Esophagus squamous epithelium (tissue), 5 donors: ENCODE data around the gene DPP4. TPM values are rescaled to one million over a fixed set of nuclear protein-coding genes. Genes with fewer than 3 reads are reported as not detected.

ENCODE experiments used
- DNase-seq: peaks from one replicate; lab custom pipeline; 2025; lab: John Stamatoyannopoulos, UW
- H3K27ac ChIP-seq, 4 donors: fragments of 200-600 bp; sonication (generic); one replicate each; pipeline ENCODE4 v1.5.1; 2016 to 2019; ENCODE audit warnings: mild to moderate bottlenecking in 1 of 4
- H3K27me3 ChIP-seq, 4 donors: fragments of 200-600 bp; sonication (generic); 1 replicate in 3 of 4; 2 replicates in 1 of 4; pipeline versions ENCODE4 v1.5.1 to v1.6.0; 2017 to 2021; ENCODE audit warnings: antibody characterized with exemption in 1 of 4
- H3K36me3 ChIP-seq, 3 donors: fragments of 200-600 bp; sonication (generic); one replicate each; pipeline ENCODE4 v1.5.1; 2016 to 2019
- H3K4me1 ChIP-seq, 3 donors: fragments of 200-600 bp; sonication (generic); one replicate each; pipeline ENCODE4 v1.5.1; 2017 to 2019
- H3K4me3 ChIP-seq, 4 donors: fragments of 200-600 bp; sonication (generic); 1 replicate in 3 of 4; 2 replicates in 1 of 4; pipeline ENCODE4 v1.5.1; 2016 to 2019; ENCODE audit warnings: mild to moderate bottlenecking in 2 of 4, moderate library complexity in 1 of 4
- H3K9me3 ChIP-seq, 3 donors: fragments of 200-600 bp; sonication (generic); one replicate each; pipeline ENCODE4 v1.5.1; 2016 to 2019
- POLR2A ChIP-seq, 4 donors: fragments of 450-650 bp; IDR thresholded peaks; one replicate each; pipeline ENCODE4 v1.6.1; 2017; ENCODE audit warnings: antibody characterized with exemption in 4 of 4, mild to moderate bottlenecking in 4 of 4, moderate library complexity in 3 of 4
- WGBS, 2 donors: methylation state at CpG; one replicate each; pipeline ENCODE4 v1.1.5; 2018; 5-methylcytosine and 5-hydroxymethylcytosine counted together
- intact Hi-C: fragments of 100-400 bp; cut with DNase I; formaldehyde crosslinking; loops from one replicate; pipeline ENCODE4 v1.15.0; 2022
- total RNA-seq, 4 donors: library from RNA; depleted of rRNA; stranded (reverse); fragments of >200 nt; gene quantifications; one replicate each; pipeline ENCODE4 v1.1.0, GENCODE V29; 2016
- TF ChIP-seq, protein P1 (sequence below), 6 experiments: fragments of 450-650 bp in 4 of 6; fragments of 200-600 bp in 2 of 6; sonication (generic) in 2 of 6; IDR thresholded peaks; one replicate each; pipeline ENCODE4 v1.5.1; 2016 to 2019; ENCODE audit warnings: antibody characterized with exemption in 6 of 6, mild to moderate bottlenecking in 4 of 6, moderate library complexity in 4 of 6
- donor health status: DM: yes; HTN: yes; CAD: no.

The DPP4 gene
- total RNA-seq, 4 donors from 2014 or later = 0.97 to 3.1 (median 3.0) TPM; not detected in 1

DNA sequence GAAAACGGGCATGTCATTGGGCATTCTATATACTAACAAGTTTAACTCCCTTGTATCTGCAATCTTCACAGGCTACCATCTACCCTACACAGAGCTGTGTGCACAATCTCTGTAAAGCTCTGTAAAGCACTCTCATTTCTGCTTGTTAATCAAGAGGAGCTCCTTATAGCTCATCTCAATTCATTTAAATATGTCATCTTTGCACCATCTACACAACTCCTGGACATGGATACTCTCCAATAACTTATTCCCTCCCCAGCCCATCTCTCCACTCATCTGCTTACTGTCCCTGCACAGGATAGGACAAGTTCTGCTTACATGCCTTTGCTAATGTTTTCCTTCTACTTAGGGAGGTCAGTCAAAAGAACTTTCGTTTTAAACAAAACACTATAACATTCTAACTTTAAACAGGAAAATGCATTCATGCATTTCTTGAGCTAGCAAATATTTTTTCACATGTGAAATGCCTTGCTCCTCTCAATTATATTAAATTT, 61.4 kb downstream of the DPP4 start:
- Histone ChIP-seq H3K4me1 (no peaks in the 10 kb centered on the region), H3K27me3 (no peaks in the 10 kb centered on the region), H3K9me3 (no peaks in the 10 kb centered on the region), H3K27ac (no peak overlapping the region), H3K4me3 (no peak overlapping the region), H3K36me3 (no peaks in the 10 kb centered on the region)
- DNase-seq = no peak
- intact Hi-C loops = no loop called here
- TF ChIP-seq, protein P1, sequence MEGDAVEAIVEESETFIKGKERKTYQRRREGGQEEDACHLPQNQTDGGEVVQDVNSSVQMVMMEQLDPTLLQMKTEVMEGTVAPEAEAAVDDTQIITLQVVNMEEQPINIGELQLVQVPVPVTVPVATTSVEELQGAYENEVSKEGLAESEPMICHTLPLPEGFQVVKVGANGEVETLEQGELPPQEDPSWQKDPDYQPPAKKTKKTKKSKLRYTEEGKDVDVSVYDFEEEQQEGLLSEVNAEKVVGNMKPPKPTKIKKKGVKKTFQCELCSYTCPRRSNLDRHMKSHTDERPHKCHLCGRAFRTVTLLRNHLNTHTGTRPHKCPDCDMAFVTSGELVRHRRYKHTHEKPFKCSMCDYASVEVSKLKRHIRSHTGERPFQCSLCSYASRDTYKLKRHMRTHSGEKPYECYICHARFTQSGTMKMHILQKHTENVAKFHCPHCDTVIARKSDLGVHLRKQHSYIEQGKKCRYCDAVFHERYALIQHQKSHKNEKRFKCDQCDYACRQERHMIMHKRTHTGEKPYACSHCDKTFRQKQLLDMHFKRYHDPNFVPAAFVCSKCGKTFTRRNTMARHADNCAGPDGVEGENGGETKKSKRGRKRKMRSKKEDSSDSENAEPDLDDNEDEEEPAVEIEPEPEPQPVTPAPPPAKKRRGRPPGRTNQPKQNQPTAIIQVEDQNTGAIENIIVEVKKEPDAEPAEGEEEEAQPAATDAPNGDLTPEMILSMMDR (IDR thresholded peaks at IDR 0.05) = no peak
- TF ChIP-seq POLR2A (IDR thresholded peaks at IDR 0.05) = no peak
- 28 to 36% methylated on average over 2 of the region's 2 CpGs for WGBS, 2 donors

DNA sequence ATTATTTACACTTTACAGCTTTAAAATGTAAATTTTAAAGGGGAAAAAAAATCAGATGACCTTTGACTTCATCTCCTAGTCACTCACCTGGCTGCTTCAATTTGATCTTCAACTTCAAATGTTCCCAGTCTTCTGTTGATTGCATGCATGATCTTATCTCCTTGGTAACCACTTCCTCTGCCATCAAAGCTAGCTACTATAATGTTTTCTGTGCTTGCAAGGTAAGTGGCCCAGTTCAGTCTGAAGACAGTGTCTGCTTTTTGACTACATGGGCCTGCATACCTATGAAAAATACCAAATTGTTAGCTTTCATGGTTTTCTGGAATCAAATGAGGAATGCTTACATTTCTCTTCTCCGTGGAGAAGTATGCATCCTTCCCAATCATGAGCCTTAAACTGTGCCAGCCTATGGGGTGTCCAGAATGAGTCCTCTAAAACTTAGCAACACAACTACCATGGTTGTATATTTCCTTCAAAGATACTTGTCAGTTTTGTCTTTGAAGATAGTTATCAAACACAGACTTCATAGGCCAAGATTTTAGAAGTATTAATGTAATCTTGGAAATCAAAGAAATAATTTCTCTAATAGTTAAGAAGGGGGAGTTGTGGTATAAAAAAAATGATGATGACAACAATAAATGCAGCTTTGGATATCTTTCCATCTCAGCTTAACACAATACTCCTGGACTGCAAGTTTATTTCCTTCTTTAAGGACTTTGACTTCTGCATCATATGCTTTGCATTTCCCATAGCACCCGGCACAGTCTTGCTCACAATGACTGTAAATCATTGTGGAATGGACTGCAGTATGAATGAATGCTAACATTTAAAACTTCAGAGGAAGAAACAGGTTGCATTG, 62.1 kb downstream of the DPP4 start:
- Histone ChIP-seq H3K9me3 (no peaks in the 10 kb centered on the region), H3K27ac (no peak overlapping the region), H3K4me1 (no peaks in the 10 kb centered on the region), H3K4me3 (no peak overlapping the region), H3K27me3 (no peaks in the 10 kb centered on the region), H3K36me3 (no peaks in the 10 kb centered on the region)
- WGBS, 2 donors = 58 to 71% methylated on average over 2 of the region's 2 CpGs
- no peak for DNase-seq
- TF ChIP-seq, protein P1 (IDR thresholded peaks at IDR 0.05) = no peak
- no peak for TF ChIP-seq POLR2A (IDR thresholded peaks at IDR 0.05)
- intact Hi-C loops = no loop called here

DNA sequence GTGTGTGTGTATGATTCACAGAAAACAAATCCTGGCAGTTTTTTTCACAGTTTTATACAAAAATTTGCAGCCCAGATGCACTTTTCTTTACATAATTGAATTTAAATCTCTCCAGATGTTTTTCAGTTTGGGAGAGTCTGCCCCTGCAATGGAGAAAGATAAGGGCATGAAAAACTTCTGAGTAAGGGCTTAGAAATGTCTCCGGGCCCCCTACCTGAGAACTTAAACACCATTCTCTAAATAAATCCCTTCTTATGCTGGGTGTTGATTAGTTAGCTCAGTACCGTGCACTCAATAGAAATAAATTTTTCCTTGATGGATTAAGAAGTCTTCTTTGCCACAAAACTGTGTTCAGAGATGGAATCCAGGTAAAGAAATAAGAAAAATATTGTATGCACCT, 64.5 kb downstream of the DPP4 start:
- WGBS, 2 donors = 0 to 39% methylated on average over 2 of the region's 2 CpGs
- no peak overlapping the region for H3K27ac ChIP-seq
- intact Hi-C loops = no loop called here

DNA sequence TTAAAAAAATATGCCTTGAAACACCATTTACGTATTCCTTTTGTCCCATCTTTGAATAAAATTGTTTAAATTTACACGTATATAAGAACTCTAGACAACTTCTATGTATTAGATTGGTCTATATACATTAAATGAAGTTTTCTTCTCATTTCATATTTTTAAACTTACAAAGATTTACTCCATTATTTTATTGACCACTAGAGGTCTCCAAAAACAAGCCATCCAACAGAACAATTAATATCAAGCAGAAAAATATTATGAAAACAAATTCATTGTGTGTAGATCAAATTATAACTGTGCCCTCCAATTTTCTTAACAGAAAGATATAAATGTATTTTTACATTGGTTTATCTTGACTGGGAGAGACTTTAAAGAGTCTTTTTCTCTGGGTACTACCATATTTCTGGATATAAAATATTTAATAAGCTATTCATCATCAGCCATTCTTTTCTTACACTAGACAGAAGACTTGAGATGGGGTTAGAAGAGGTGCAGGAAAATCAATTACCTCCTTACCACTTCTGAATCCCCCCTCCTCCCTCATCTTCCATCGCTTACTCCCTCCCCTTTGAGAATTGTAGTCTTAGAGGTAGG, 66.5 kb downstream of the DPP4 start:
- H3K4me3 ChIP-seq = no peak overlapping the region
- DNase-seq = no peak
- no peaks in the 10 kb centered on the region for H3K36me3 ChIP-seq
- H3K27me3 ChIP-seq = no peaks in the 10 kb centered on the region
- WGBS, 2 donors = 61 to 72% methylated on average over 3 of the region's 3 CpGs
- no peak overlapping the region for H3K27ac ChIP-seq
- H3K4me1 ChIP-seq = no peaks in the 10 kb centered on the region
- H3K9me3 ChIP-seq = no peaks in the 10 kb centered on the region
- intact Hi-C loops = no loop called here
- TF ChIP-seq POLR2A (IDR thresholded peaks at IDR 0.05) = no peak
- TF ChIP-seq, protein P1 (IDR thresholded peaks at IDR 0.05) = peak in 5 of 6 experiments; percentile 31 to 71 (median 53)

More for the DNA sequence above, 64.5 kb downstream of the DPP4 start:
- no peak for DNase-seq
- Histone ChIP-seq H3K4me3 (no peak overlapping the region), H3K9me3 (no peaks in the 10 kb centered on the region), H3K27me3 (no peaks in the 10 kb centered on the region), H3K36me3 (no peaks in the 10 kb centered on the region), H3K4me1 (no peaks in the 10 kb centered on the region)
- no peak for TF ChIP-seq POLR2A (IDR thresholded peaks at IDR 0.05)
- TF ChIP-seq, protein P1 (IDR thresholded peaks at IDR 0.05) = no peak

DNA sequence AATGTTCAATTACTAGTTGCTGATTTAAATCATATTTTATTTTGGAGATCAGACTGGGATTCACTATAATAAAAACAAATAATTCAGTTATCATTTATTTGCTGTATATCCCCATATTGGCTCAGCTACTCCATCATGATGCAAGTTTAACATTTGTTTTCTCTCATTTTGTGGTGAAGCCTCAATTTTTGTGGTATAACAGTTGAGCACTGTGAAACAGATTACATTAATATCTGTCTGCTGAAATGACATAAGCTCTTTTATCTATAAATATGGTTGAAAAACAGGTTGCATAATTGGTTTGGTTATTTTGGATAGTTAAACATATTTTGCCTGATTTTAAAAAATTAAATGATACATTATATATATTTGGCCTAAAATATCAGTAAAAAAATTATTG, 67.7 kb downstream of the DPP4 start:
- TF ChIP-seq POLR2A (IDR thresholded peaks at IDR 0.05) = no peak
- TF ChIP-seq, protein P1 (IDR thresholded peaks at IDR 0.05) = no peak
- Histone ChIP-seq H3K36me3 (no peaks in the 10 kb centered on the region), H3K4me3 (no peak overlapping the region), H3K4me1 (no peaks in the 10 kb centered on the region), H3K27me3 (no peaks in the 10 kb centered on the region), H3K9me3 (no peaks in the 10 kb centered on the region), H3K27ac (no peak overlapping the region)
- no peak for DNase-seq
- intact Hi-C loops = no loop called here
